D341Med (cell line): ENCODE results near the gene SNTG2.
"Not testable (repeated sequence)": the region's sequence is repeated elsewhere in the genome, so short reads cannot be mapped to it uniquely, and the experiment has no call there.

Source experiments
- DNase-seq: peaks from one replicate; pipeline ENCODE4 v3.0.0; 2012; ENCODE audit warnings: low spot score

The SNTG2 gene

GRCh38 chr2:1378456-1379150, 428.0 kb downstream of the SNTG2 start:
- no peak for DNase-seq

- DNase-seq, result no peak
Observed at GRCh38 chr2:1381644-1382043, 431.0 kb downstream of the SNTG2 start.

DNA sequence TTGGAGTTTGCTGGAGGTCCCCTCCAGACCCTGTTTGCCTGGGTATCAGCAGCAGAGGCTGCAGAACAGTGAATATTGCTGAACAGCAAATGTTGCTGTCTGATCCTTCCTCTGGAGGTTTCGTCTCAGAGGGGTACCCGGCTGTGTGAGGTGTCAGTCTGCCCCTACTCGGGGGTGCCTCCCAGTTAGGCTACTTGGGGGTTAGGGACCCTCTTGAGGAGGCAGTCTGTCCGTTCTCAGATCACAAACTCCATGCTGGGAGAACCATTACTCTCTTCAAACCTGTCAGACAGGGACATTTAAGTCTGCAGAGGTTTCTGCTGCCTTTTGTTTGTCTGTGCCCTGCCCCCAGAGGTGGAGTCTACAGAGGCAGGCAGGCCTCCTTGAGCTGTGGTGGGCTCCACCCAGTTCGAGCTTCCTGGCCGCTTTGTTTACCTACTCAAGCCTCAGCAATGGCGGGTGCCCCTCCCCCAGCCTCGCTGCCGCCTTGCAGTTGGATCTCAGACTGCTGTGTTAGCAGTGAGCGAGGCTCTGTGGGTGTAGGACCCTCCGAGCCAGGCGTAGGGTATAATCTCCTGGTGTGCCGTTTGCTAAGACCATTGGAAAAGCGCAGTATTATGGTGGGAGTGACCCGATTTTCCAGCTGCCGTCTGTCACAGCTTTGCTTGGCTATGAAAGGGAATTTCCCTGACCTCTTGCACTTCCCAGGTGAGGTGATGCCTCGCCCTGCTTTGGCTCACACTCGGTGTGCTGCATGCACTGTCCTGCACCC, 437.5 kb downstream of the SNTG2 start:
- not testable (repeated sequence) for DNase-seq

DNA sequence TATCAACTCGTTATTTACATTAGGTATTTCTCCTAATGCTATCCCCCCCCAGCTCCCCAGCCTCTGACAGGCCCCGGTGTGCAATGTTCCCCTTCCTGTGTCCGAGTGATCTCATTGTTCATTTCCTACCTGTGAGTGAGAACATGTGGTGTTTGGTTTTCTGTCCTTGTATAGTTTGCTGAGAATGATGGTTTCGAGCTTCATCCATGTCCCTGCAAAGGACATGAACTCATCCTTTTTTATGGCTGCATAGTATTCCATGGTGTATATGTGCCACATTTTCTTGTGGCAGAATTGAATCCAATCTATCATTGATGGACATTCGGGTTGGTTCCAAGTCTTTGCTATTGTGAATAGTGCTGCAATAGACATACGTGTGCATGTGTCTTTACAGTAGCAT, 439.5 kb downstream of the SNTG2 start:
- not testable (repeated sequence) for DNase-seq

DNA sequence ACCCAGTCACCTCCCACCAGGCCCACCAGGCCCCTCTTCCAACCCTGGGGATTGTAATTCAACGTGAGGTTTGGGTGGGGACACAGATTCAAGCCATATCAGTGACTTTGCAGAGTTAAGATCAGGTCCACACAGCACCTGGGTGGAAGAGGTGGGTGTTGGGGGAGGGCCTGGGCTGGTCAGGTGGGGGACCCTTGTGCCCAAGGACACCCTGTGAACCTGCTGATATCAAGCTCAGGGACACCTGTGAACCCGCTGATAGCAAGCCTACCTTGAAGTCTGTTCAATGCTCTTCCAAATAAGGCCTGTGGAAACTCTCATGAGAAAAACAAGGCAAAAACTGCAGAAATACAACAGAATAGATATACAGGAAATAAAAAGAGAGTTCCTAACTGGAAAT, 442.7 kb downstream of the SNTG2 start:
- DNase-seq, result no peak

DNA sequence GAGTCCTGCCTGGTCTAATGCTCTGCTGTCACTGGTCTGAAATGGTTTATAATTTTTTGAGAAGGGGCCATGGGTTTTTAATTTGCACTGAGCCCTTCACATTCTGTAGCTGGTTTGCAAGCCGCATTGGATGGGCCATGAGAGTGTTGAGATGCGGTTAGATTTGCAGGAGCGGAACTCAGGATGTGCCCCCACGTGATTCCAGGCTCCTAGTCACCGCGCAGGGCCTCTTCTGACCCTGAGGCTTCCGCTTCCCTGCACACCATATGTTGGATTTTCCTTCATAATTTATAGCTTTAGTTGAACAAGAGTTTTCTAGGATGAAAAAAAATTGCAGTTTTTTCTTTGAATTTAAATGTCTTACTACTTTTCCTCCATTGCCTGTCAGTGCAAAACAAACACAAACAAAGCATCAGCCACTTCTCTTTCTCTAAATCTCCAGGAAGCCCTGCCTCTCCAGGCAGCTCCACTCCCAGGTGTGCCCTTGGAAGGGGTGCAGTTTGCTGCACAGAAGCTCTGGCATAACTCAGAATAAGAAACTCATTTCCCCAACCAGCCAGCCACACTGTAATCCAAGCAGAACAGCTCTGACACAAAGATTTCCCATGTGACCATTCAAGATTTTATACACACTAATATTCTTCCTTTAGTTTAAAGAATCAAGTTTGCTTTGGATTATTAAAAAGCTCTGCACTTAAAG, 444.2 kb downstream of the SNTG2 start:
- DNase-seq, result no peak

GRCh38 chr2:1397350-1397749, 446.7 kb downstream of the SNTG2 start:
- DNase-seq, result no peak

DNA sequence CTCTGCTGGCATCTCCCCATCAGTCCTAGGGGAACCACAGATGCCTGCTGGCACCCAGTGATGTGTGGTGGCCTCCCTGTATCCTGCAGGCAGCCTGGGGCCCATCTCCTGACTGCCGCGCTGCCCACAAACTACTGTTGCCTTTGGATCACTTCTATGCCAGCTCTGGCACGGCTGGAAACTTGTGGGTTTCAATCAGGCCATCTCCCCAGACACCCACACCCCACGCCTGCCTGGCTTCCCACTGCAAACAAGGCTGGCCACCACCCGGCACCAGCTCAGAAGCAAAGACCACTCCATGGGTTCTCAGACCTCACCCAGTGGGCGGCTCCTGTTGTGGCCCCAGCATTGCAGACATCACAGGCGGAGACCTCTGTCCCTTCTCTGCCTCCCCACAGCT, 447.5 kb downstream of the SNTG2 start:
- DNase-seq, result no peak

GRCh38 chr2:1400943-1401735, 450.5 kb downstream of the SNTG2 start:
- DNase-seq, result no peak

GRCh38 chr2:1402064-1402463, 451.4 kb downstream of the SNTG2 start:
- no peak for DNase-seq

DNA sequence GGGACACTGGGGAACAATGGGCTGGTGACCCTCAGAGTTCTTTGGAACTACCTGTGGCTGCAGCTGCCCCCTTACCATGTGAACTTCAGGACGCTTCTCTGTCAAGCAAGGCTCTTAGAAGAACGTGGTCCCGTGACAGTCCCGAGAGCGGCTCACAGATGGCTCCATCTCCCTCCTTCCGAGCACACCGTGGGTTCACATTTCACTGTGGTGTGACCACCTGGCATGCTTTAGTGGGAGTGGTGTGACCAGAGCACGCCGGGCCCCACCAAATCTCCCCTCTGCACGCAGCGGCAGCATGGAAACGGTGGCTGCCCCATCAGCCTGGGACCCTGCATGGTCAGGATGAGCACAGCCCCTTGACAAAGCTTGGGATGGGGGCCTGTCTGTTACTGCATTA, 452.9 kb downstream of the SNTG2 start:
- no peak for DNase-seq

DNA sequence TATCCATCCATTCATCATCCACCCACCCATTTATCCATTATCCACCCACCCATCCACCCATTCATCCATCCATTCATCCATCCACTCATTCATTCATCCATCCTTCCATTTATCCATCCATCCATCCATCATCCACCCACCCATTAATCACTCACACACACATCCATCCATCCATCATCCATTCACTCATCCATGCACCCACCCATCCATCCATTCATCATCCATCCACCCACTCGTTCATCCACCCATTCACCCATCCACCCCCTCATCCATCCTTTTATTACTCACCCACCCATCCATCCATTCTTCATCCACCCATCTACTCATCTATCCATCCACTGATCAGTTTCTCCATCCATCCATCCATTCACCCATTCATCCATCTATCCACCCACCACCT, 454.5 kb downstream of the SNTG2 start:
- DNase-seq, result no peak

GRCh38 chr2:1405967-1406366, 455.3 kb downstream of the SNTG2 start:
- no peak for DNase-seq

- DNase-seq, result no peak
Observed at GRCh38 chr2:1406434-1406833, 455.8 kb downstream of the SNTG2 start.

DNA sequence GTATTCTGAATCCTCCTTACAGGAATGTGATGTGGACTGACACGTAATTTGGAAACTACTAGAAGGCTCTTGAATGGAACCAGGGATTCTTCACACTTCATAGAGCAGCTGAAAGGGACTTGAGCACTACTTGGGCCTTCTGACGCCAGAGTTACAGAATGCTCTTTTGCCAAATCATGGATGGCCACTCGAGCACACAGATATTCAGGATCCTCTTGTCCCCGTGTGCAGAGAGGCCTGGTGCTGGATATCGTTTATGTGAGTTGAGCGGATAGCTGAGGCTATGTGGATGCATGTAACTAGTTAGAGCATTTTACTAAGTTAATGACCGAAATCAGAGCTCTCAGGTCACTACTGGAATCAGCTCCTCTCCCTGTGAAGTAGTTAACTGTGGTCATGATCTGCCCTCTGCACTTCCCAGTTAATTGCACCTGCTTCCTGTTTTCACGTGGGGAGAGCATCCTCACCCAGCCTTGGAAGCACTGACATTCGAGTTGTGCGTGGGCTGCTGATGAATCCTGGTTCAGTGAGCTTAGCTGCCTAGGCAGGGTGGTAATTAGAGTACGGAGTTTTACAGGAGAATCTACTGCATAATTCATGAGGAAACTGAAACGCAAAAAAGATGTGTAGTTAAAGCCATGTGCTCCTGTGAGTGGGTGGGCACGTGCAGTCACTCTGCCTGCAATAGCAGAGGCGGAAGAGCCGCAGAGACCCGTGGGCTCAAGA, 457.5 kb downstream of the SNTG2 start:
- no peak for DNase-seq

DNA sequence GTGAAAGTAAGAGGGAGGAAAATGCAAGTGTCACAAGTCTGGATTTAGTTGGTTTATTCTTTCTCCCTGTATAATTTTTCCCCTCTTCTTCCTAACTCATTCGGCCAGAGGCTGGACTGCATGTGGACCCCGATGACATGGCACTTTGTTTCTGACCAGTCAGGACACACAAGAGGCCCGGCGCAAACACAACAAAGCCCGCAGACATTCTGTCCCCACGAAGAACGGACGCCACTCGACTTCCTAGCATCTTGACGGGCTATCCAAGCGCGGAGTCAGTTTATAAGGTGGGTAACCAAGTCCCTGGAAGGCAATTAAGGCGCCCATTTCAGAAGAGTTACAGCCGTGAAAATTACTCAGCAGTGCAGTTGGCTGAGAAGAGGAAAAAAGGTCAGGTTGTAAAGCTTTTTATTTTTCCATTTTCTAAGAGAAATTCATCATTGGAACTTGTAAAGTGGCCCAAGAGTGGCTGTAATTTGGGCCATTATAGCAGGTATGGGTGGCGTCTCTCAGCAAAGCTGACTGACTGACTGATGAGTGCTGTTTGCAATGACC, 462.6 kb downstream of the SNTG2 start, which contains the start of gene TPO:
TSS of gene TPO (plus strand) at position 308 of the 555 bp plus-strand sequence. CDS start 946 bp downstream, outside the sequence.
- no peak for DNase-seq

- DNase-seq, result no peak
Observed at GRCh38 chr2:1414121-1414520, 463.5 kb downstream of the SNTG2 start.

GRCh38 chr2:1414901-1415300, 464.3 kb downstream of the SNTG2 start:
- DNase-seq, result not testable (repeated sequence)

GRCh38 chr2:1415501-1415900, 464.9 kb downstream of the SNTG2 start:
- DNase-seq, result no peak
